K562 (cell line): Measurements from ENCODE around the gene RPF1. TPM values are rescaled to one million over a fixed set of nuclear protein-coding genes. Genes with fewer than 3 reads are reported as not detected.

ENCODE experiments used
- ERF ChIP-seq: fragments of 450-650 bp; formaldehyde crosslinking; IDR thresholded peaks from 2 replicates; pipeline ENCODE4 v1.4.0; 2020; ENCODE audit warnings: mild to moderate bottlenecking, mixed read lengths
- FOXP1 ChIP-seq: sonication (generic); formaldehyde crosslinking; IDR thresholded peaks from 2 replicates; pipeline ENCODE4 v1.8.0; 2022; ENCODE audit warnings: mild to moderate bottlenecking, missing genetic modification reagents
- HMG20B ChIP-seq: fragments of 250-450 bp; sonication (Bioruptor Pico); IDR thresholded peaks from 2 replicates; pipeline ENCODE4 v1.5.0; 2021; ENCODE audit warnings: mild to moderate bottlenecking
- KLF1 ChIP-seq: fragments of 450-650 bp; IDR thresholded peaks from 2 replicates; pipeline ENCODE4 v1.6.1; 2016; ENCODE audit warnings: missing genetic modification characterization, missing compliant biosample characterization
- NELFE ChIP-seq: IDR thresholded peaks from 2 replicates; pipeline ENCODE4 v1.6.1; 2011; ENCODE audit warnings: mild to moderate bottlenecking; ENCODE audit not compliant: insufficient read depth, insufficient read length
- STAT5B ChIP-seq: fragments of 250-450 bp; sonication (Bioruptor Pico); IDR thresholded peaks from 2 replicates; pipeline ENCODE4 v1.8.0; 2021; ENCODE audit warnings: mild to moderate bottlenecking, inconsistent platforms
- ZNF12 ChIP-seq: sonication (generic); formaldehyde crosslinking; IDR thresholded peaks from 2 replicates; pipeline ENCODE4 v1.4.0; 2020; ENCODE audit warnings: mild to moderate bottlenecking, missing genetic modification reagents
- polyA plus RNA-seq, 8 experiments: library from polyadenylated mRNA; depleted of rRNA in 4 of 8; stranded (reverse) in 5 of 8; unstranded in 3 of 8; fragments of >200 nt; fragmentation: Nextera tagmentation in 2 of 8; fragmentation: Illumina TruSeq in 1 of 8; extraction: Ambion mirVana in 2 of 8; extraction: Trizol in 1 of 8; gene quantifications; 2 replicates each; pipeline versions ENCODE4 v1.2.1 to v1.2.3, GENCODE V29; 2011 to 2014; ENCODE audit warnings: inconsistent platforms in 1 of 8, missing spikeins in 1 of 8
- total RNA-seq, 7 experiments: library from RNA; depleted of rRNA in 6 of 7; stranded (reverse); fragments of >200 nt in 6 of 7; fragmentation: Illumina TruSeq in 2 of 7; extraction: Trizol in 2 of 7; gene quantifications; 2 replicates each; pipeline versions ENCODE4 v1.2.1 to v1.2.3, GENCODE V29; 2011 to 2021; ENCODE audit warnings: low replicate concordance in 1 of 7
- TF ChIP-seq, protein P1 (sequence below), 2 experiments: fragments of 450-650 bp; IDR thresholded peaks; 2 replicates each; pipeline ENCODE4 v1.6.1; 2018; ENCODE audit warnings: mild to moderate bottlenecking in 2 of 2, low read depth in 1 of 2; ENCODE audit not compliant: partially characterized antibody in 2 of 2
- TF ChIP-seq, protein P2 (sequence below): sonication (generic); formaldehyde crosslinking; IDR thresholded peaks from 2 replicates; pipeline ENCODE4 v1.8.0; 2022; ENCODE audit warnings: mild to moderate bottlenecking, missing genetic modification reagents, borderline replicate concordance
- TF ChIP-seq, protein P3 (sequence below): sonication (generic); formaldehyde crosslinking; IDR thresholded peaks from 2 replicates; pipeline ENCODE4 v1.8.1; 2022; ENCODE audit warnings: missing genetic modification reagents

Gene RPF1
- total and polyA plus RNA-seq, 9 of the 15 experiments (the other 6 are each of a cell fraction or from before 2014, with no cell fraction given): 52.4 to 156 (median 90.2) TPM

DNA sequence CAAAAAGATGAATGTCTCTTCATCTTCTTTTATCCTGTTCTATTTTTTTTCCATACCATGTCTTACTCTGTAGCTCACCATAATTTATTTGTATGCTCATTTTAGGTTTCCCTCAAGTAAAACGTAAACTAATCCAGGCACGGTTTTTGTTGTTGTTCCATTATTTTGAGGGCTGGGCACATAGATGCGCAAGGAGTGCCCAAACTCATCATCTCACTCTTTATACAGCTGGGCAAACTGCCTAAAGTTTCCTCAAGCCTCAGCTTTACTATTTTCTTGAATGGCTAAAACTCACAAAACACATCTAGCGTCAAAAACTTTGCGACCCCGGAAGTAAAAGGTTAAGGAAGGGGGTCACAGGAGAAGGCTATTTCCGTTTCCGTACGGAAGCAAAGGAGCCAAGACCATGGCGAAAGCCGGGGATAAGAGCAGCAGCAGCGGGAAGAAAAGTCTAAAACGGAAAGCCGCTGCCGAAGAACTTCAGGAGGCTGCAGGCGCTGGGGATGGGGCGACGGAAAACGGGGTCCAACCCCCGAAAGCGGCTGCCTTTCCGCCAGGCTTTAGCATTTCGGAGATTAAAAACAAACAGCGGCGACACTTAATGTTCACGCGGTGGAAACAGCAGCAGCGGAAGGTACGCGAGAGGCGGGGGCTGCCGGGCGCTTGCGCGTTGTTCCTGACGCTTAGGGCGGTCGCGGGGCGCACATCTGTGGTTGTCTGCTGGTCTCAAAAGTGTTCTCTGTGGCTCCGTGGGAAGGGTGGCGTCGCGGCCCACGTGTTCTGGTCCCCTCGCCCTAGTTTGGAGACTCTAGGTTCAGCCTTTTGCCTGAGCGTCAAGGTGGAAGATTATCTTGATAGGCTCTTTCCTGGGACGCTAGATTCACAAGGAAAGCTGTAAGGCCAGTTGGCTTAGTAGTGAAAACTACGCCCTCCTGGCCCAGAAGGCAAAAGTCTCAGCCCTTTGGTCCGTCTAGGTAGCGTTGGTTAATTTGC lies at the start of gene RPF1 (continued):
- TF ChIP-seq, protein P1, sequence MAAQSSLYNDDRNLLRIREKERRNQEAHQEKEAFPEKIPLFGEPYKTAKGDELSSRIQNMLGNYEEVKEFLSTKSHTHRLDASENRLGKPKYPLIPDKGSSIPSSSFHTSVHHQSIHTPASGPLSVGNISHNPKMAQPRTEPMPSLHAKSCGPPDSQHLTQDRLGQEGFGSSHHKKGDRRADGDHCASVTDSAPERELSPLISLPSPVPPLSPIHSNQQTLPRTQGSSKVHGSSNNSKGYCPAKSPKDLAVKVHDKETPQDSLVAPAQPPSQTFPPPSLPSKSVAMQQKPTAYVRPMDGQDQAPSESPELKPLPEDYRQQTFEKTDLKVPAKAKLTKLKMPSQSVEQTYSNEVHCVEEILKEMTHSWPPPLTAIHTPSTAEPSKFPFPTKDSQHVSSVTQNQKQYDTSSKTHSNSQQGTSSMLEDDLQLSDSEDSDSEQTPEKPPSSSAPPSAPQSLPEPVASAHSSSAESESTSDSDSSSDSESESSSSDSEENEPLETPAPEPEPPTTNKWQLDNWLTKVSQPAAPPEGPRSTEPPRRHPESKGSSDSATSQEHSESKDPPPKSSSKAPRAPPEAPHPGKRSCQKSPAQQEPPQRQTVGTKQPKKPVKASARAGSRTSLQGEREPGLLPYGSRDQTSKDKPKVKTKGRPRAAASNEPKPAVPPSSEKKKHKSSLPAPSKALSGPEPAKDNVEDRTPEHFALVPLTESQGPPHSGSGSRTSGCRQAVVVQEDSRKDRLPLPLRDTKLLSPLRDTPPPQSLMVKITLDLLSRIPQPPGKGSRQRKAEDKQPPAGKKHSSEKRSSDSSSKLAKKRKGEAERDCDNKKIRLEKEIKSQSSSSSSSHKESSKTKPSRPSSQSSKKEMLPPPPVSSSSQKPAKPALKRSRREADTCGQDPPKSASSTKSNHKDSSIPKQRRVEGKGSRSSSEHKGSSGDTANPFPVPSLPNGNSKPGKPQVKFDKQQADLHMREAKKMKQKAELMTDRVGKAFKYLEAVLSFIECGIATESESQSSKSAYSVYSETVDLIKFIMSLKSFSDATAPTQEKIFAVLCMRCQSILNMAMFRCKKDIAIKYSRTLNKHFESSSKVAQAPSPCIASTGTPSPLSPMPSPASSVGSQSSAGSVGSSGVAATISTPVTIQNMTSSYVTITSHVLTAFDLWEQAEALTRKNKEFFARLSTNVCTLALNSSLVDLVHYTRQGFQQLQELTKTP (IDR thresholded peaks at IDR 0.05; ENCODE audit: low read depth in 1 of 2, partially characterized antibody in 2 of 2): no peak
- TF ChIP-seq, protein P2, sequence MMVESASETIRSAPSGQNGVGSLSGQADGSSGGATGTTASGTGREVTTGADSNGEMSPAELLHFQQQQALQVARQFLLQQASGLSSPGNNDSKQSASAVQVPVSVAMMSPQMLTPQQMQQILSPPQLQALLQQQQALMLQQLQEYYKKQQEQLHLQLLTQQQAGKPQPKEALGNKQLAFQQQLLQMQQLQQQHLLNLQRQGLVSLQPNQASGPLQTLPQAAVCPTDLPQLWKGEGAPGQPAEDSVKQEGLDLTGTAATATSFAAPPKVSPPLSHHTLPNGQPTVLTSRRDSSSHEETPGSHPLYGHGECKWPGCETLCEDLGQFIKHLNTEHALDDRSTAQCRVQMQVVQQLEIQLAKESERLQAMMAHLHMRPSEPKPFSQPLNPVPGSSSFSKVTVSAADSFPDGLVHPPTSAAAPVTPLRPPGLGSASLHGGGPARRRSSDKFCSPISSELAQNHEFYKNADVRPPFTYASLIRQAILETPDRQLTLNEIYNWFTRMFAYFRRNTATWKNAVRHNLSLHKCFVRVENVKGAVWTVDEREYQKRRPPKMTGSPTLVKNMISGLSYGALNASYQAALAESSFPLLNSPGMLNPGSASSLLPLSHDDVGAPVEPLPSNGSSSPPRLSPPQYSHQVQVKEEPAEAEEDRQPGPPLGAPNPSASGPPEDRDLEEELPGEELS: no peak
- TF ChIP-seq, protein P3, sequence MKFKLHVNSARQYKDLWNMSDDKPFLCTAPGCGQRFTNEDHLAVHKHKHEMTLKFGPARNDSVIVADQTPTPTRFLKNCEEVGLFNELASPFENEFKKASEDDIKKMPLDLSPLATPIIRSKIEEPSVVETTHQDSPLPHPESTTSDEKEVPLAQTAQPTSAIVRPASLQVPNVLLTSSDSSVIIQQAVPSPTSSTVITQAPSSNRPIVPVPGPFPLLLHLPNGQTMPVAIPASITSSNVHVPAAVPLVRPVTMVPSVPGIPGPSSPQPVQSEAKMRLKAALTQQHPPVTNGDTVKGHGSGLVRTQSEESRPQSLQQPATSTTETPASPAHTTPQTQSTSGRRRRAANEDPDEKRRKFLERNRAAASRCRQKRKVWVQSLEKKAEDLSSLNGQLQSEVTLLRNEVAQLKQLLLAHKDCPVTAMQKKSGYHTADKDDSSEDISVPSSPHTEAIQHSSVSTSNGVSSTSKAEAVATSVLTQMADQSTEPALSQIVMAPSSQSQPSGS (CRISPR knock-in tag): no peak
- TF ChIP-seq ERF (CRISPR knock-in tag) (peak; percentile 82; the same call in 1 of the 2 replicates), HMG20B (CRISPR knock-in tag) (no peak), FOXP1 (CRISPR knock-in tag) (no peak), ZNF12 (CRISPR knock-in tag) (no peak), NELFE (no peak), KLF1 (tag) (no peak), STAT5B (no peak)
